ENCODE data around the gene PRKCZ.

The PRKCZ gene

DNA sequence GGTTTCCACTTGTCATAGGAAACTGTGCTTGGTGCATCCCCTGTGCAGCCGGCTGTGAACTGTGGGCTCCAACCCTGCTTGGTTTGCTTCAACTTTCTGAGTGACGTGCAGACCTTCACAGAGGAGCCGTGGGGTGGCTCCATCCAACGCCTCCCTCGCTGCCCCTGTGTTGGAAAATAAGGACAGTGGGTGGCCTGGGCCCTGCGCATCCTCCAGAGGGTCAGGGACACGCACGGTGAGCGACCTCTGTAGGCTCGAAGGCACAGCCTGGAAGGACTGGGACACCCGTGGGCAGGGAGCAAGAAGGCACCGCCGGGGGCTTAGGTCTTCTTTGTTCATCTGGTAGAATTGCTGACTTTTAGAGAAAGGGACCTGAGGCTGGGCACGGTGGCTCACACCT, 150.9 kb downstream of the PRKCZ start:
- in situ Hi-C loops (cut with MboI; ENCODE audit: low sequenced_read_pairs): no loop called here

DNA sequence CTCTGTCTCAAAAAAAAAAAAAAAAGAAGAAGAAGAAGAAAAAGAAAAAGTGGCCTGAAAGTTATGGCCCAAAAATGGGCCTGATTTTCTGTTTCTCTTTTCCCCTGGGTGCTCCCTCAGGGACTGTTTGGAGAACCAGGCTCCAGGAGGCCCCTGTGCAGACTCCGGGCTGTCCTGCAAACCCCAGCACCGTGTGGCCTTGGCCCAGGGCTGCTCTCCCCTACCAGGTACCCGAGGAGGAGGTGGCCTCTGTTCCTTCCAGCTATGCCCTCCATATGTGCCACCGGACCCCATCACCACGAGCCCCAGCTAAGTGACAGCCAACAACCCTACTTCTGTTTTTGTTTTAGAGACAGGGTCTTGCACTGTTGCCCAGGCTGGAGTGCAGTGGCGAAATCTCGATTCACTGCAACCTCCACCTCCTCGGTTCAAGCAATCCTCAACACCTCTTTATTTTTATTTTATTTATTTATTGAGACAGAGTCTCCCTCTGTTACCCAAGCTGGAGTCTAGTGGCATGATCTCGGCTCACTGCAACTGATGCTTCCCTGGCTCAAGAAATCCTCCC, 151.9 kb downstream of the PRKCZ start:
- in situ Hi-C loops (cut with MboI; ENCODE audit: low sequenced_read_pairs): no loop called here

DNA sequence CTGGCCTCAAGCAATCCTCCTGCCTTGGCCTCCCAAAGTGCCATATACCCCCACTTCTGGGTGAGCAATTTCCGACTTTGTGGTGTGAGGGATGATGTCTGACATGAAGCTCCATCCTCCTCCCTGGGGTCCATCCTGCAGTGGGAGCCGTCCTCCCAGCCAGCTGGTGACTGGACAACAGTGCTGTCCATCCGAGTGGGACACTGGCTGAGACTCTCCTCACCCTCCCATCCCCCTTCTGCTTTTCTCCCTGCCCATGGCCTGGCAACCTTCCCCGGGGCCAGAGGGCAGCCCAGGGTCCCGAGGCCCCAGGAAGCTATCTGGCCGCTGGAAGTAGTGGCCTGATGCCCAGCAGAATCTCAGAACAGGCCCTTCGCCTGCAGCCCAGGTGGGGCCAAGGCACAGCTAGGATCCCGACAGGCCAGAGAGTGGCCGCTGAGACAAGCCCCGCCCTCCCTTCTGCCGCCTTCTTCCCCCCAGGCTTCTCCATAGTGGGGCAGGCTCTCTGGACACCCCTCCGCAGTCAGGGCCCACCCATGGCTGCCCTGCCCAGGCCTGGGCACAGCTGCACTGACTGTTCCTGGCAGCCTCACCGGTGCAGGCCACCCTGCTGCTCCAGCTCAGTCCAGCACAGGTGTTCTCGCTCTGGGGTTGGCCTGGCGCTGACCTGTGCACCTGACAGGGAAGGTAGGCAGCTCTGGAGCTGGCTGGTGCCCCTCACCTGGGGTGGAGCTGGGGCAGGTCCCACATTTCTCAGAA, 152.8 kb downstream of the PRKCZ start:
- in situ Hi-C loops (cut with MboI; ENCODE audit: low sequenced_read_pairs): no loop called here

DNA sequence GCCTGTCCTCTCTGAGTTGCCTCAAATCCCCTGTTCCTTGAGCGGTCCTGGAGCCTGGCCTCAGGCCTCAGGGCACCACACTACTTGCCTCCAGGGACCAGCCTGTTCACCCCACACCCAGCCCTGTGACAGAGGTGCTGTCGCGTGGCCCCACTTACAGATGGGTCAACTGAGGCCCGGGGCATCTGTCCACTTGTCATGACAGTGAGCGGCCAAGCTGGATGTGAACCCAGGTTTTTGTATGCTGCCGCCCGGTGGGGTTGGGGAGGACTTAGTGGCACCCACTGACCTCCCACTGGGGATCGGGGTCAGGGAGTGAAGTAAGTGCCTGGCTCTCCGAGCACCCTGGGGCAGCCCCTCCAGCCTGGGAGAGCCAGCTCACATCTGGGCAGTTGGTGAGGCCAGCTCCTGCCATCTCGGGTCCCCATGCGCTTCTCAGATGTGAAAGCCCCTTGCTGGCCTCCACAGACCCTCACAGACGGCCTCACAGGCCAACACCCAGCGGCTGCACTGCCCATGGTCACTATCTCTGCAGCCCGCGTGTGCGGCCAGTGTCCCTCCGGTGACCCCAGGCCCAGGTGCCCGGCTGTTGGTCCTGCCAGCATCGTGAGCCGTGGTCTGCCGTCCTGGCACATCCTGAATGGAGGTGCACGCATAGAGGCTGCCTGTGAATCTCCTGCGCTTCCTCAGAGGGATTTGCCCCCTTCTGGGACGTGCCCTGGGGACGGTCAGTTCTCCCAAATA, 153.6 kb downstream of the PRKCZ start:
- in situ Hi-C loops (cut with MboI; ENCODE audit: low sequenced_read_pairs): no loop called here

DNA sequence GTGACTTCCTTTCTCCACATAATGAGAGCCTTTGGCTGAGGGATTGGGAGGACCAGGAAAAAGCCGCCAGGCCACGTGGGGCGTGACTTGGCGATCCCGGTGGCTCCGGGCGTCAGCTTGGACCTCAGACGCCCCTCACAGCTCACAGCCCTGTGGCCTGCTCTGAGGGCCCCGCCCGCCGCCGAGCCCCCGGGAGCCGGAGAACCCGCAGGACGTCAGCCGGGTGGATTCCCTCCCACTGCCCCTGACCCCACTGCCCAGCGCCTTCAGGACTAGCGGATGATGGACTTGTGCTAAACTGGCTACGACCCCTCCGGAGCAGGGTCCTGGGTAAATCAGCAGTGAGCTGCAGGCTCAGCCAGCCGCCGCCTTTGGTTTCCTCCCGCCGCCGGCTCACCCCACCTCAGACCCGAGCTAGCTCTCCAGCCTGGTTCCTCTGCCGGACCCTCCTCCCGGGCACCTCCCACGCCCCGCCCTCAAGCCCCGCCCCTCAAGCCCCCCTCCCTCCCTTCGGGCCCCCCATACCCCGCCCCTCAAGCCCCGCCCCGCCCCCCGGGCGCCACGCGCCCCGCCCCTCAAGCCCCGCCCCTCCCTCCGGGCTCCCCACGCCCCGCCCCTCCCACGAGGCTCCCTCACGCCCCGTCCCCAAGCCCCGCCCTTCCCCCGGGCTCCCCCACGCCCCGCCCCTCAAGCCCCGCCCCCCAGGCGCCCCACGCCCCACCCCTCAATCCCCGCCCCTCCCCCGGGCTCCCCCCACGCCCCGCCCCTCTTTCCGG, 154.4 kb downstream of the PRKCZ start:
- in situ Hi-C loops (cut with MboI; ENCODE audit: low sequenced_read_pairs): no loop called here

DNA sequence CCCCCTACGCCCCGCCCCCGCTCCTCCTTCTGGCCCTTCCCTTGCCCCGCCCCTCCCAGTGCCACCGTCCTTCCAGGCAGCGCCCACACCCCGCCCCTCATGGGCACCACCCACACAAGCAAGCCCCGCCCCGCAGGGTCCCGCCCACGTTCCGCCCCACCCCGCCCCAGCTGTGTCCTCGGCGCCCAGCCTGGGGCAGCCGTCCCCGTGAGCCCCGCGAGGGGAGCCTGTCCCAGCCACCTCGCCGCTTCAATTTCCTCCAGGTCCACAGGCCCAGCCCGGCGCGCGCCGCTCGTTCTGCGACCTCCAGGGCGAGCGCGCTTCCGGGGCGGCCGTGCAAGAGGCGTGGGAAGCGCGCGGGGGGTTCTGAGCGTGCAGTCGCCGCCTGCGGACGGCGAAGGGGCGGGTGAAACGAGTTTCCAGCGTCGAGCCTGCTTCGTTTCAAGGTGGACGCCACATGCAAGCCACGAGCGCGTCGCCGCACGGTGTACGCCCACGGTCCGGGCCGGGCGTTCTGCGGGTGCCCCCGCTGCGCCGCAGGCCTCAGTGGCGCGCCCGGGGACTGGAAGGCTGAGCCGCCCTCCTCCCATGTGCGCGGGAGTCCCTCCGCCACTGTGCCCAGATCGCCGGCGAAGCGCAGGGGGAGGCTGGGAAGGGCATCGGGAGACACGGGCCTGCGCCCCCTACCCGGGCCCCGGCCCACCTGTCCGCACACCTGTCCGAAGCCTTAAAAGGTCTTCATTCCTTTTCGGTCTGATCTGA, 155.2 kb downstream of the PRKCZ start:
- in situ Hi-C loops (cut with MboI; ENCODE audit: low sequenced_read_pairs): no loop called here

DNA sequence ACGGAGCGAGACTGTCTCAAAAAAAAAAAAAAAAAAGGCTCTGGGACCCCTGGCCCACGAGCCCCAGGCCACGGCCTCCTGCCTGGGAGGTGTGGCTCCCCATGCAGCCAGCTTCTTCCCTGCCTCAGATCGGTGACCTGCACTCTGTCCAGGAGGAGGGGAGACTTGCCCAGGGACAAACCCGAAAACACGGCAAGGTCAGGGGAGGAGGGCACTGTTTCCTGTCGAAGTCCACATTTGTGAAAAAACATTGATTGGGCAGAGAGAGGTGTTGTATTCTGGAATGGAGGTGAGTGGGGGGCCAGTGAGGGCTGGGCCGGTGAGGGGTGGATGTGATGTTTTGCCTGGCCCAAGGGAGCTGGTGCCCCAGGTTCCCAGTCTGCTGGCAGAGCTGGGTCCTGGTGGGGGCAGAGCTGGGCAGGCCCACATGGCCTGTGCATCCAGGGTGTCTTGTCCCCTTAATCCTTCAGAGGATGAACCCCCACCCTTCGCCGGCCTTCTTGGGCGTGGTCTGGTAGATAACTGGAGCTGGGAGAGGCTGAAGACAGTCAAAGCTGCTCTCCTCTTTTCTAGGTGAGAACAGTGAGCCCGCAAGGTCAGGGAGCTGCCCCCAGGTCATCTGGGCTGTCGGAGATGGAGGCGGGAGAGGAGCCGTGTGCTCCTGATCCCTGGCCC, 156.7 kb downstream of the PRKCZ start:
- in situ Hi-C loops (cut with MboI; ENCODE audit: low sequenced_read_pairs): no loop called here

DNA sequence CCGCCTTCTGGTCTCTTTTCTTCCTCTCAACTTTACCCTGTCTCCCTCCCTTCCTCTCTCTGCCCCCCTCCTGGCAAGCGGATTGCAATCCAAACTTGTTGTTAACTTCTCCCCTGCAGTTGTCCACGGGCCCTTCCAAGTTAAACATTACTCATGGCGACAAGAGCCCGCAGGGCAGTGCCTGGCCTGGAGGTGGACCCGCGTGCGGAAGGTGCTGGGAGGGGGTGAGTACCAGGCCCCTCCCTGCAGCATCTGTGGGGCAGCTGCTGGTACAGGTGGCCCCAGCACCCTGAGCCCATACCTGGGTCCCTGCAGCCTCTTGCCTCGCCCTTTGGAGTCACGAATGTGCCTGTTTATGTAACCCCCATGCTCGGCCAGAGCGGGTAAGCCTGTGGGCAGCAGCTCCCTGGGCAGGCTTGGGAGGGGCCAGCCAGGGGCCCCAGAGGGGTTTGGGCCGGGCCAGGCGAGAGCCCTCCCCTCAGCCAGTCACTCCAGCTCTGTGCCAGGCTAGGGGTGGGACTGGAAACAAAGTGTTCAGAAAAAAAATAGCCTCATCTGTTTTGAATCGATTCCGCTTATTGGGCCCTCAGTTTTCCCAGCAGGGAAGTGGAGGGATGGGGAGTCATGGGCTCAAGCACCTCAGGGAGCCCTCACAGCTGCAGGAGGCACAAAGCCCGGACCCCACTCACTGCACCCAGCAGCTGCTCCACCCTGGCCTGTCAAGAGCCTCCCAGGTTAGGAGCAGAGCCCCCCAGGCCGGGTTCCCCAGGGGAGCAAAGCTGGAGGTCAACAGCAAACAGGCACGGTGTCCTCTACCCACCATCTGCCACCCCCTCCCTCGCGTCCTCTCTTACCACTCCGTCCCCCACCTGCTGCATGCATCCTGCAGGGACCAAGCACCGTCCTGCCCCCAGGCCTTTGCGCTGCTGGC, 158.4 kb downstream of the PRKCZ start:
- in situ Hi-C loops (cut with MboI; ENCODE audit: low sequenced_read_pairs): no loop called here

DNA sequence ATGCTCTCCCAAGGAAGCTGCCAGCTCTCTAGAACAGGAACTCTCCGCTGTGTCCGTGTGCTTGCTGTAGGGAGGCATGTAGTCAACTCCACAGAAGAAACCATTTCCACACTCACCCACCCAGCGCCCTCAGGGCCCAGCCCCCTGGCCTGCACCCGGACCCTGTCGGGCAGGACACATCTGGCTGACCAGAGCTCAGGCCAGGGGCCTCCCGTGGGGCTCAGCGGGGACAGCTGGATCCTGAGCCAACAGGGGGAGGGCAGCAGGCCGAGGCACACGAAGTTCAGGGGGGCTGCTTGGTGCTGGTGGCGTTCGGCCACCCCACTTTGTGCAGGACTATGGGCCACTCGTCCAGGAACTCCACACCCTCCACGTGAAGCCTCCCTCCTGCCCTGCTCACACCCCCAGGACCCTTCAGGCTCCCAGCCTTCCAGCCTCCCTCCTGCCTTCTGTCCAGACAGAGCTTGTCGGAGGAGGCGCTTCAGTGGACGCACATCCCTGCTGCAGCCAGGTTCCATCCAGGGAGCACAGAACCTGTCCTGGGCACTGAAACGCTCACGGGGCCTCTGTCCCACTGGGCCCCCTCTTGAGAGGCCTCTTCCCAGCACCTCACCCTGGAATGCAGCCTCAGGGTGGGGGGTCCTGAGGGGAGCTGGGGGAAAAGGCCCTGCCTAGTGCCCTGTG, 159.3 kb downstream of the PRKCZ start:
- in situ Hi-C loops (cut with MboI; ENCODE audit: low sequenced_read_pairs): no loop called here

DNA sequence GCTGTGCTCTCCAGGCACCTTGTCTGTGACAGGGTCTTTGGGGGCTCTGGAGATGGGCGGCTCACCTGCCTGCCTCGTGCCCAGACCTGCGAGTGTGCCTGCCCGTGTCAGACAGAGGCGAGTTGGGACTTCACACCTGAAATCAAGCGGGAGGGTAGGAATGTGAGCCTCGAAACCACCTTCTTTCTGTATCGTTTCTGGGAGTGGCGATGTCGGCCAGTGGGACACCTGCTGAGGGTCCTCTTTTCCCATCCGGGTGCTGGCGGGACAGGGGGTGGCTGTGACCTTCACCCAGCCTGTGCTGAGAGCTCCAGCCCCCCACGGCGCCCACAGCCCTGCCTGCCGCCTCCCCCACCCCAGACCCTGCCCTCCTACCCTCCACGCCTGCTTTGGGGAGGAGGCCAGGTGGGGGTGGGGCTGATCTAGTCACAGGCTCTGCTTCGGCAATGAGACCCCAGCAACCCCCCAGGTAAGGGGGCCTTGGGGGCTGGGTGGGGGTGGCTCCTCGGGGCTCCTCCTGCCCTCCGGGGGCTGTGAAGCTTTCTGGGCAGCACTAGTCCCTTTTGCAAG, 160.0 kb downstream of the PRKCZ start:
- in situ Hi-C loops (cut with MboI; ENCODE audit: low sequenced_read_pairs): no loop called here

DNA sequence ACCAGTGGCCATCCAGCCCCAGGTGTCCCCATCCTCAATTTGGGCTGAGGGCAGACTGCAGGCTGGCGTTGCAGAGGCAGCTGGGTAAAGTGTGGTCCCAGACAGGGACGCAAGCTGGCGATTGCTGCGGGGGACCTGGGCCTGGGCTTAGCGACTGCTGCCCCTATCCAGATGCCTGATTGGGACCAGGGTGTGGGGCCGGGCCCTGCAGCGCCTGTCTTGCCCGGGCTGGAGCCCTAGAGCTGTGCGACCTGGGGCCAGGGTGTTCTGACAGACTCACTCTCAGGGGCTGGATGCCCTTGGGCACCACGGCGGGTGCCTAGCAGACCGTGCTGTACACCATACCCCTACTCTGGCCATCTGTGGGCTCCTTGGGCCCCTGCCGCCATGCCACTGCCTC, 160.6 kb downstream of the PRKCZ start:
- in situ Hi-C loops (cut with MboI; ENCODE audit: low sequenced_read_pairs): no loop called here

DNA sequence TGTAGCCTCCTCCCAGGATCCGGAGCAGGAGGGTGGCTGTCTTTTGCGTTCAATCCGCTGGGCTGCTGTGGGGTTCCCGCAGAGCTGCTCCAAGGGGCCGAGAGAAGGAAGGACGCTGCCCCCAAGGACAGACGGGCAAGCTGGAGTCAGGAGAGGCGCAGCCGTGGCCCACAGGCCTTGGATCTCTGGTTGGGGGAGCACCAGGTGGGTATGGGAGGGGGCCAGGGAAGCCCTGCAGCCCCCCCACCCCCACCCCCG, 162.0 kb downstream of the PRKCZ start:
- in situ Hi-C loops (cut with MboI; ENCODE audit: low sequenced_read_pairs): no loop called here

DNA sequence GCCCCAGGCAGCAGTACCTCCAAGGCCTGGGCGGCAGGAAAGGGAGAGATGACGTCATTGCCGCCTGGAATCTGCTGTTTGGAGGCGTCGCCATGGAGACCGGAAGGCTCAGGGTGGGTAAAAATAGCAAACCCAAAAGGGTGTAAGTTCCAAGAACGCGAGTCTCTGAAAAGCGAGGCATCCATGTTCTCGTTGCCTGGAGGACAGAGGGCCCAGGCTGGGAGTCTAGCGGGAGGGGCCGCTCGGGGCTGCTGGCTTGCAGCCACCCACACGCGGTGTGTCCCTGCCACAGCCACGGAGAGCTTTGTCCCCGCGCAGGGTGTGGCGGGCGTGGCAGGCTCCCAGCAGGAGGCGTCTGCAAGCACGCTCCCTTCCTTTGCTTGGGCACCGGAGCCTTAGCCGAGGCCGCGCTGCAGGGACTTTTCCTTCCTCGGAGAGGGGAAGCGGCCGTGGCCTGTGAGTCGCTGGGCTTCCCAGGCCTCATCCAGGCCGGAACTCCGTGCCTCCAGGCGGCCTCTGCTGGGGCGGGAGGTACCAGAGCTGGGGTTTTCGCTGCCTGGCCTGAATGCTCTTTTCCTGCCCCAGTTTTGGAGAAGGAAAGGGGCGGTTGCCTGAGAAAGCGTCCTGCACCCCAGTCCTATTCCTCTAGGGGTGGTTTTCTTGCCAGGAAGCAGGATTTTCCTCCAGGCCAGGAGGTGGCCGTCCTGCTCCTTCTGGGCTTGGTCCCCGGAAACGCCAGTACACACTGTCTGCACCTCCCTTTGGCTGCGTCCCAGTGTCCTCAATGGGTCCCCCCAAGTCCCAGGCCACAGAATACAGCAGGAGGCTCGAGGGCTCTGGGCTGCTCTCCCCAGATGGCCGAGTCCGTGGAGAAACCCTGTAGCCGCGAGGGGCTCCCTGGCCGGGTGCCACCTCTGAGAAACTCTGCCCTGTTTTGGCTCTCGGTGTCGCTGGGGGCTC, 162.6 kb downstream of the PRKCZ start:
- in situ Hi-C loops (cut with MboI; ENCODE audit: low sequenced_read_pairs): no loop called here

DNA sequence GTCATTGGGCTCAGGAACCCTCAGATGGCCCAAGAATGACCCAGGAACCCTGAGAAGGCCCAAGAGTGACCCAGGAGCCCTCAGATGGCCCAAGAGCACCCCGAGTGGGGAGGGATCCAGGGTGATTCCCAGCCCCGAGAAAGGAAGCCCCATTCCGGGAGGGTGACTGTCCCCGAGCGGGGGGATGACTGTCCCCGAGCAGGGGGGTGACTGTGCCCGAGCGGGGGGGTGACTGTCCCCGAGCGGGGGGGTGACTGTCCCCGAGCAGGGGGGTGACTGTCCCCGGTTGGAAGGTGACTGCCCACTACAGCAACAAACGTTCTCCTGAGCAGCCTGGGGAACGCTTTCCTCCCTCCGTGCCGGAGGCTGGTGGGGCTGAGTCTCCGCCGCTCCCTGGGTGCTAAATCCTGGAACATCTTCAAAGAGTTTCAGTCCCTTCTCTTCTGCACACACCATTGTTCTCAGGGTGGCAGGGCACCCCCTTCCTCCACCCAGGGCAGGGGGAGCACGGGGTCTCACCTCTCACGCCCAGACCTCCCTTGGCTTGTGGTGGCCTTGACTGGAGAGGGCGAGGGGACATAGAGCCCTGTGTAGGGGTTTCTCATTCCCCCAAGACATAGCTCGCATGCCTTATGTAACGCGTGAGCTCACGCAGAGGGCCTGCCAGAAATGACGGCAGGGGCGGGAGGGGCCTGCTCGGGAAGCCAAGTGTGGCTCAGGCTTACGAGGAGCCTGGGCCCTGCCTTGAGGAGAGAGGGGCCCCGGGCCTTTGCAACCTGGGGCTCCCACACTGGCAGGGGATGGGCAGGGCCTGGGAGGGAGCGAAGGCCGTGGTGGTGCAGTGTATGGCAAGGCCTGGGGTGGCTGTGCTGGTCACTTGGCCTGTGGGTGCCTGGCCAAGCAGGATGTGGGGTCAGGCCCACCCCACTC, 163.6 kb downstream of the PRKCZ start:
- in situ Hi-C loops (cut with MboI; ENCODE audit: low sequenced_read_pairs): no loop called here

DNA sequence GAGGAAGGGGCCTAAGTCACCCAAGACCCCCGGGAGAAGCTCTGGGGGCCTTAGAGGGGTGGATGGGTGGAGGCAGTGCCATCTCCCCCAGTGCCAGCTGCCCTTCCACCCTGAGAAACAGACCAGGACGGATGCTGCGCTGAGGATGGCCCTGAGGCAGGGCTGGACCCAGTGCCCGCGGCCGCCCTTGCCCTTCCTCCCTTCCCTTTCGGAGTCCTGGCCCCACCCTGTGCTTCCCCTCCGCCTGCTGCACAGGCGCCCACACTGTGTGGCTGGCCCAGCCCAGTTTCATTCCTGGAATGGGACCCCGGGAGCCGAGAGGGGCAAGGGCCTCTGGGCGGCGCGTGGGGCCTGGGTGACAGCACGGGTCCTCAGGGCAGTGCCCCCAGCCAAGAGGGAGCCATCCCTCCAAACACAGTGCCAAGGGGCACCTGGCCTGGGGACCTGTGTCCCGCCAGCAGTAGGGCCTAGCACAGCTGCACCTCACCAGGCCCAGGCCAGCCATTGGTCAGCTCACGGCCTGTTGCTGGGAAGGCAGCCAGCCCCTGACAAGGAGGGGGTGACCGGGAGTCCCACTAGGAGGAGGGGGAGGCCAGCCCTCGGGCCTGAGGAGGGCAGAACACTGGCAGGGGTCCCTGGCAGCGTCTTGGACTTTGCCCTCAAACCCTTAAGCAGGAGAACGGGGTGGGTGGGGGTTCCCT, 164.5 kb downstream of the PRKCZ start:
- in situ Hi-C loops (cut with MboI; ENCODE audit: low sequenced_read_pairs): no loop called here

DNA sequence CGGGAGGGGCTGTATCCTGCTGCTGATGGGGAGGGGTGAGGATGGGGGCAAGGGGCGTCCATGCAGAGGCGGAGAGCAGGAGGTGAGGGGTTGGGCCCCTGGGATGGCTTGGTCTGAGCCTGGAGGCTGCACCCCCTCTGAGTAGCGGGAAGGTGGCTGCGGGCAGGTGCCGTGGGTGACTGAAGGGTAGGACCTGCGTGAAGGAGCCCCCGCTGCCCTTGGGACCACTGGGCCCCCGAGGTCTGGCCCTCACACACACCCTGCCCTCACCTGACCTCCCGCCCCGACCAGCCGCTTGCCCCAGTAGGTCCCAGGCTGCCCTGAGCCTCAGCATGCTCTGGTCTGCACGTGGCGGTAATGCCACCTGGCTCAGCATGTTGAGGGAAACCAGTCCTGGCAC, 165.1 kb downstream of the PRKCZ start:
- in situ Hi-C loops (cut with MboI; ENCODE audit: low sequenced_read_pairs): no loop called here

Measured in hTERT RPE-1 (cell line).